ENCODE measurements around the gene BOK.
"Not testable (repeated sequence)": the region's sequence is repeated elsewhere in the genome, so short reads cannot be mapped to it uniquely, and the experiment has no call there.

BOK gene

GRCh38 chr2:241572915-241573651, 14.5 kb downstream of the BOK start:
- DNase-seq (ENCODE audit: low spot score), result peak; percentile 29

GRCh38 chr2:241573741-241574140, 15.2 kb downstream of the BOK start:
- DNase-seq (ENCODE audit: low spot score), result peak; percentile 42

- peak; percentile 37 for DNase-seq (ENCODE audit: low spot score)
These were observed 16.5 kb downstream of the BOK start for GRCh38 chr2:241574911-241575623.

- peak; percentile 38 for DNase-seq (ENCODE audit: low spot score)
These were observed 17.2 kb downstream of the BOK start for GRCh38 chr2:241575624-241576292.

GRCh38 chr2:241576293-241576654, 17.7 kb downstream of the BOK start:
- DNase-seq (ENCODE audit: low spot score), result no peak

- no peak for DNase-seq (ENCODE audit: low spot score)
These were observed 19.0 kb downstream of the BOK start for GRCh38 chr2:241577413-241578122.

GRCh38 chr2:241579281-241579680, 20.7 kb downstream of the BOK start:
- no peak for DNase-seq (ENCODE audit: low spot score)

GRCh38 chr2:241582328-241582727, 23.8 kb downstream of the BOK start:
- DNase-seq (ENCODE audit: low spot score), result no peak

GRCh38 chr2:241582806-241583205, 24.3 kb downstream of the BOK start:
- DNase-seq (ENCODE audit: low spot score), result no peak

- no peak for DNase-seq (ENCODE audit: low spot score)
These were observed 25.9 kb downstream of the BOK start for GRCh38 chr2:241584436-241584835.

- no peak for DNase-seq (ENCODE audit: low spot score)
These were observed 28.2 kb downstream of the BOK start for GRCh38 chr2:241586564-241587264.

GRCh38 chr2:241589863-241590262, 31.3 kb downstream of the BOK start:
- not testable (repeated sequence) for DNase-seq (ENCODE audit: low spot score)

- DNase-seq (ENCODE audit: low spot score), result not testable (repeated sequence)
These were observed 32.2 kb downstream of the BOK start for GRCh38 chr2:241590496-241591455.

GRCh38 chr2:241592126-241592845, 33.7 kb downstream of the BOK start:
- DNase-seq (ENCODE audit: low spot score), result no peak

GRCh38 chr2:241593271-241593670, 34.7 kb downstream of the BOK start:
- DNase-seq (ENCODE audit: low spot score), result no peak

GRCh38 chr2:241595600-241596140, 37.1 kb downstream of the BOK start:
- DNase-seq (ENCODE audit: low spot score), result peak; percentile 69

GRCh38 chr2:241597561-241597960, 39.0 kb downstream of the BOK start:
- DNase-seq (ENCODE audit: low spot score), result no peak

GRCh38 chr2:241598061-241598460, 39.5 kb downstream of the BOK start:
- no peak for DNase-seq (ENCODE audit: low spot score)

- DNase-seq (ENCODE audit: low spot score), result no peak
These were observed 39.9 kb downstream of the BOK start for GRCh38 chr2:241598487-241598886.

- no peak for DNase-seq (ENCODE audit: low spot score)
These were observed 41.1 kb downstream of the BOK start for GRCh38 chr2:241599615-241600014.
